HepG2 (cell line): ENCODE data around the gene XPO5. TPM values are rescaled to one million over a fixed set of nuclear protein-coding genes. Genes with fewer than 3 reads are reported as not detected.

Experiments used
- ATAC-seq: fragments of 200-7000 bp; cut with Tn5 transposase; 3 replicates; pipeline ENCODE4 v1.9.1; 2020; ENCODE audit warnings: mild to moderate bottlenecking, moderate library complexity
- BruUV-seq: library from RNA; stranded (reverse); fragments of 400-500 nt; replicated peaks from 2 replicates; lab custom pipeline; 2021; lab: Mats Ljungman, UMichigan
- CTCF ChIA-PET: fragments of 300-600 bp; formaldehyde crosslinking; extraction: SDS; loops from one replicate; lab custom pipeline; 2021; ENCODE audit warnings: low total read pairs, inconsistent platforms, low intra/inter-chr PET ratio; lab: Yijun Ruan, JAX
- POLR2A ChIA-PET: fragments of 350-600 bp; sonication (Branson Sonifier 250); formaldehyde crosslinking; loops from one replicate; lab custom pipeline; 2020; ENCODE audit warnings: antibody characterized with exemption, inconsistent platforms; lab: Yijun Ruan, JAX
- DNase-seq: peaks from one replicate; pipeline ENCODE4 v3.0.0-alpha.2; 2015; ENCODE audit warnings: low spot score
- FAIRE-seq: peaks from 3 replicates; lab custom pipeline; 2011; peaks lifted over from hg19 to GRCh38; lab: Jason Lieb, UNC
- H2AFZ ChIP-seq: one replicate; pipeline ENCODE4 v1.6.1; 2011; ENCODE audit warnings: low read length, inconsistent platforms
- H3K27ac ChIP-seq: fragments of 300-600 bp; 3 replicates; pipeline ENCODE4 v1.8.0; 2011; ENCODE audit warnings: mixed run types, mild to moderate bottlenecking, mixed read lengths, low read length, inconsistent platforms; ENCODE audit not compliant: insufficient read depth; ENCODE audit errors: extremely low read length
- H3K27me3 ChIP-seq, 2 experiments: fragments of 200-600 bp in 1 of 2; 2 replicates in 1 of 2; 3 replicates in 1 of 2; pipeline versions ENCODE4 v1.6.0 to v1.8.0; 2011; ENCODE audit warnings: low read length in 2 of 2, mild to moderate bottlenecking in 2 of 2, moderate library complexity in 2 of 2, inconsistent platforms in 1 of 2; ENCODE audit not compliant: insufficient read depth in 2 of 2, control insufficient read depth in 1 of 2
- H3K36me3 ChIP-seq, 2 experiments: fragments of 200-600 bp in 1 of 2; replicated peaks in 1 of 2; 2 replicates in 1 of 2; 3 replicates in 1 of 2; pipeline versions ENCODE4 v1.5.1 to v1.8.0; 2011; ENCODE audit warnings: low read length in 2 of 2, inconsistent platforms in 1 of 2; ENCODE audit not compliant: insufficient read depth in 2 of 2, control insufficient read depth in 1 of 2
- H3K4me1 ChIP-seq: 2 replicates; pipeline ENCODE4 v1.5.1; 2012; ENCODE audit warnings: low read length, inconsistent platforms; ENCODE audit not compliant: insufficient read depth
- H3K4me2 ChIP-seq: 2 replicates; pipeline ENCODE4 v1.6.0; 2011; ENCODE audit warnings: low read depth, low read length, inconsistent platforms
- H3K4me3 ChIP-seq, 3 experiments: fragments of 200-600 bp in 1 of 3; sonication (generic), shearing (Covaris generic) in 1 of 3; replicated peaks in 1 of 3; 2 replicates each; pipeline ENCODE4 v1.5.1; 2011 to 2016; ENCODE audit warnings: low read length in 3 of 3, inconsistent platforms in 2 of 3, low read depth in 2 of 3, mild to moderate bottlenecking in 2 of 3, control low read depth in 1 of 3, mixed read lengths in 1 of 3; ENCODE audit not compliant: insufficient read depth in 1 of 3
- H3K79me2 ChIP-seq: one replicate; pipeline ENCODE4 v1.6.1; 2011; ENCODE audit warnings: low read length, inconsistent platforms; ENCODE audit not compliant: insufficient read depth
- H3K9ac ChIP-seq: 2 replicates; pipeline ENCODE4 v1.6.0; 2011; ENCODE audit warnings: mild to moderate bottlenecking, low read depth, low read length, inconsistent platforms; ENCODE audit not compliant: insufficient read depth
- H3K9me3 ChIP-seq: 2 replicates; pipeline ENCODE4 v1.5.1; 2012; ENCODE audit warnings: mild to moderate bottlenecking, low read length
- H4K20me1 ChIP-seq: 2 replicates; pipeline ENCODE4 v1.6.0; 2011; ENCODE audit warnings: inconsistent platforms, mild to moderate bottlenecking, low read length, moderate library complexity; ENCODE audit not compliant: insufficient read depth
- AHR ChIP-seq: IDR thresholded peaks from 2 replicates; pipeline ENCODE4 v1.6.1; 2018; ENCODE audit warnings: missing genetic modification reagents, missing compliant biosample characterization
- CCDC6 ChIP-seq: sonication (generic); formaldehyde crosslinking; IDR thresholded peaks from 2 replicates; pipeline ENCODE4 v1.8.1; 2022; ENCODE audit warnings: mild to moderate bottlenecking, missing genetic modification reagents, moderate library complexity
- GATAD2A ChIP-seq: IDR thresholded peaks from 2 replicates; pipeline ENCODE4 v1.6.1; 2016
- ISL2 ChIP-seq: sonication (generic); formaldehyde crosslinking; IDR thresholded peaks from 2 replicates; pipeline ENCODE4 v1.5.0; 2020; ENCODE audit warnings: missing genetic modification reagents
- NR3C1 ChIP-seq: sonication (generic); formaldehyde crosslinking; IDR thresholded peaks from 2 replicates; pipeline ENCODE4 v1.4.0; 2020; ENCODE audit warnings: missing genetic modification reagents
- SMARCE1 ChIP-seq: fragments of 450-650 bp; IDR thresholded peaks from 2 replicates; pipeline ENCODE4 v1.6.1; 2017; ENCODE audit warnings: borderline replicate concordance
- TARDBP ChIP-seq: sonication (generic); formaldehyde crosslinking; IDR thresholded peaks from 2 replicates; pipeline ENCODE4 v1.8.0; 2022; ENCODE audit warnings: mild to moderate bottlenecking, missing genetic modification reagents
- YY1 ChIP-seq: IDR thresholded peaks from 2 replicates; pipeline ENCODE4 v1.6.1; 2011; ENCODE audit warnings: low read length, low read depth, moderate library complexity, mild to moderate bottlenecking; ENCODE audit not compliant: insufficient read depth, insufficient replicate concordance
- ZNF142 ChIP-seq: sonication (generic); formaldehyde crosslinking; IDR thresholded peaks from 2 replicates; pipeline ENCODE4 v1.4.0; 2020; ENCODE audit warnings: missing genetic modification reagents
- ZNF432 ChIP-seq: sonication (generic); formaldehyde crosslinking; IDR thresholded peaks from 2 replicates; pipeline ENCODE4 v1.5.0; 2020; ENCODE audit warnings: missing genetic modification reagents, mild to moderate bottlenecking, borderline replicate concordance
- ZNF777 ChIP-seq: sonication (generic); formaldehyde crosslinking; IDR thresholded peaks from 2 replicates; pipeline ENCODE4 v1.4.0; 2020; ENCODE audit warnings: missing genetic modification reagents
- ZNF782 ChIP-seq: sonication (generic); formaldehyde crosslinking; IDR thresholded peaks from 2 replicates; pipeline ENCODE4 v1.4.0; 2020; ENCODE audit warnings: missing genetic modification reagents, mild to moderate bottlenecking, borderline replicate concordance
- WGBS: methylation state at CpG from one replicate; pipeline ENCODE4 v1.1.6; 2017; ENCODE audit warnings: low lambda C conversion rate; 5-methylcytosine and 5-hydroxymethylcytosine counted together
- in situ Hi-C: cut with HindIII; loops from 2 replicates; pipeline ENCODE4 v1.10.0; 2017; ENCODE audit warnings: low pct_unique_long_range_greater_than_20kb; ENCODE audit not compliant: extremely low pct_ligation_motif_present
- intact Hi-C: fragments of 100-400 bp; cut with micrococcal nuclease; formaldehyde crosslinking; loops from one replicate; pipeline ENCODE4 v1.10.0; 2022; ENCODE audit not compliant: unreplicated experiment
- polyA plus RNA-seq, 8 experiments: library from polyadenylated mRNA; depleted of rRNA in 3 of 8; stranded (reverse) in 7 of 8; unstranded in 1 of 8; fragments of >200 nt; fragmentation: Illumina TruSeq in 4 of 8; extraction: Trizol in 4 of 8; gene quantifications; 2 replicates each; pipeline versions ENCODE4 v1.2.1 to v1.2.3, GENCODE V29; 2011 to 2016; ENCODE audit warnings: low read depth in 4 of 8, missing spikeins in 1 of 8, mixed read lengths in 1 of 8; ENCODE audit not compliant: insufficient read depth in 1 of 8
- total RNA-seq, 5 experiments: library from RNA; depleted of rRNA; stranded (reverse); fragments of >200 nt; fragmentation: Illumina TruSeq; extraction: Trizol; gene quantifications; 2 replicates each; pipeline ENCODE4 v1.2.3, GENCODE V29; 2016; ENCODE audit warnings: low read depth in 1 of 5
- TF ChIP-seq, protein P1 (sequence below): sonication (generic); formaldehyde crosslinking; IDR thresholded peaks from 2 replicates; pipeline ENCODE4 v1.5.1; 2020; ENCODE audit warnings: mild to moderate bottlenecking, missing genetic modification reagents, moderate library complexity
- TF ChIP-seq, protein P2 (sequence below): sonication (generic); formaldehyde crosslinking; IDR thresholded peaks from 2 replicates; pipeline ENCODE4 v1.5.0; 2020; ENCODE audit warnings: missing genetic modification reagents

Gene XPO5
- total and polyA plus RNA-seq, 2 of the 13 experiments (the other 11 are each of a cell fraction or from before 2014, with no cell fraction given) = 52.2 to 68.0 TPM

- no peak for TF ChIP-seq ZNF142
- no peak for TF ChIP-seq TARDBP (CRISPR knock-in tag)
- no peak for TF ChIP-seq YY1
- TF ChIP-seq ZNF777 (CRISPR knock-in tag) = no peak; the same call in 1 of the 2 replicates
These were observed 79.3 kb downstream of the XPO5 start (continued) for GRCh38 chr6:43496370-43497128.

GRCh38 chr6:43495409-43495941, 80.4 kb downstream of the XPO5 start:
- intact Hi-C loops = loop anchor here (5.0 to 10.0 kb wide), 2 partner anchors 61 to 128 kb away; partner anchors contain the start of gene ZNF318
- peak overlapping the region; percentile 46 for H3K27ac ChIP-seq
- no peak overlapping the region for H3K4me3 ChIP-seq
- TF ChIP-seq, protein P1, sequence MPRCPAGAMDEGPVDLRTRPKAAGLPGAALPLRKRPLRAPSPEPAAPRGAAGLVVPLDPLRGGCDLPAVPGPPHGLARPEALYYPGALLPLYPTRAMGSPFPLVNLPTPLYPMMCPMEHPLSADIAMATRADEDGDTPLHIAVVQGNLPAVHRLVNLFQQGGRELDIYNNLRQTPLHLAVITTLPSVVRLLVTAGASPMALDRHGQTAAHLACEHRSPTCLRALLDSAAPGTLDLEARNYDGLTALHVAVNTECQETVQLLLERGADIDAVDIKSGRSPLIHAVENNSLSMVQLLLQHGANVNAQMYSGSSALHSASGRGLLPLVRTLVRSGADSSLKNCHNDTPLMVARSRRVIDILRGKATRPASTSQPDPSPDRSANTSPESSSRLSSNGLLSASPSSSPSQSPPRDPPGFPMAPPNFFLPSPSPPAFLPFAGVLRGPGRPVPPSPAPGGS (CRISPR knock-in tag) = no peak
- TF ChIP-seq ISL2 (CRISPR knock-in tag) (no peak), NR3C1 (CRISPR knock-in tag) (no peak), ZNF782 (CRISPR knock-in tag) (no peak), GATAD2A (CRISPR knock-in tag) (0 out of 2 replicates have a peak, but pooled peaks have one; percentile 15), SMARCE1 (no peak), AHR (CRISPR knock-in tag) (no peak), ZNF432 (no peak), CCDC6 (no peak)
- TF ChIP-seq, protein P2, sequence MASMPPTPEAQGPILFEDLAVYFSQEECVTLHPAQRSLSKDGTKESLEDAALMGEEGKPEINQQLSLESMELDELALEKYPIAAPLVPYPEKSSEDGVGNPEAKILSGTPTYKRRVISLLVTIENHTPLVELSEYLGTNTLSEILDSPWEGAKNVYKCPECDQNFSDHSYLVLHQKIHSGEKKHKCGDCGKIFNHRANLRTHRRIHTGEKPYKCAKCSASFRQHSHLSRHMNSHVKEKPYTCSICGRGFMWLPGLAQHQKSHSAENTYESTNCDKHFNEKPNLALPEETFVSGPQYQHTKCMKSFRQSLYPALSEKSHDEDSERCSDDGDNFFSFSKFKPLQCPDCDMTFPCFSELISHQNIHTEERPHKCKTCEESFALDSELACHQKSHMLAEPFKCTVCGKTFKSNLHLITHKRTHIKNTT (CRISPR knock-in tag) = no peak

More at GRCh38 chr6:43495409-43495941, 80.4 kb downstream of the XPO5 start:
- in situ Hi-C loops = loop anchor here (5.0 kb wide), 1 partner anchor 233 kb away; no protein-coding TSS in a partner anchor
- DNase-seq = peak; percentile 41
- Histone ChIP-seq H4K20me1 (no peaks in the 10 kb centered on the region), H3K9me3 (no peaks in the 10 kb centered on the region), H2AFZ (no peak overlapping the region), H3K27me3 (no peaks in the 10 kb centered on the region), H3K9ac (peak overlapping the region; percentile 31; the same call in 1 of the 2 replicates), H3K36me3 (peaks cover 23 to 28% of the 10 kb centered on the region in 2 experiments), H3K4me1 (peaks cover 22% of the 10 kb centered on the region), H3K4me2 (peak overlapping the region; percentile 37; the same call in 1 of the 2 replicates), H3K79me2 (peaks cover 35% of the 10 kb centered on the region)
- no TSS peak for BruUV-seq
- WGBS = 94% methylated on average over 4 of the region's 4 CpGs
- CTCF ChIA-PET = interaction anchor here (1.2 to 3.5 kb wide), 4 partner anchors 10 to 109 kb away, joined by 3 to 53 read pairs (median 4); partner anchors contain the start of gene DLK2
- POLR2A ChIA-PET = interaction anchor here (1.3 to 2.5 kb wide), 10 partner anchors 11 to 266 kb away, joined by 3 to 38 read pairs (median 9); partner anchors contain the start of genes DLK2, DNPH1, LRRC73 and TJAP1
- peak; percentile 30 for FAIRE-seq
- ATAC-seq = peak; percentile 7
